Spleen (tissue), 11 donors: Measurements from ENCODE around the gene AKAP12. TPM values are rescaled to one million over a fixed set of nuclear protein-coding genes. Genes with fewer than 3 reads are reported as not detected.

Source experiments
- DNase-seq: peaks from one replicate; pipeline ENCODE4 v3.0.0-alpha.2; 2020
- H3K27ac ChIP-seq, 8 donors: fragments of 200-600 bp; sonication (generic) in 7 of 8; 1 replicate in 4 of 8; 2 replicates in 4 of 8; pipeline versions ENCODE4 v1.5.0 to v1.8.0; 2016 to 2021; ENCODE audit warnings: inconsistent platforms in 4 of 8, mild to moderate bottlenecking in 4 of 8, moderate library complexity in 1 of 8
- H3K27me3 ChIP-seq, 7 donors: fragments of 200-600 bp; sonication (generic) in 6 of 7; replicated peaks in 1 of 7; 1 replicate in 4 of 7; 2 replicates in 3 of 7; pipeline versions ENCODE4 v1.5.0 to v1.8.0; 2016 to 2021; ENCODE audit warnings: inconsistent platforms in 3 of 7, mild to moderate bottlenecking in 1 of 7
- H3K36me3 ChIP-seq, 6 donors: fragments of 200-600 bp; sonication (generic) in 5 of 6; 1 replicate in 4 of 6; 2 replicates in 2 of 6; pipeline versions ENCODE4 v1.5.0 to v1.8.0; 2016 to 2021; ENCODE audit warnings: inconsistent platforms in 2 of 6
- H3K4me1 ChIP-seq, 6 donors: fragments of 200-600 bp; sonication (generic) in 5 of 6; 1 replicate in 3 of 6; 2 replicates in 3 of 6; pipeline versions ENCODE4 v1.5.0 to v1.8.0; 2016 to 2021; ENCODE audit warnings: inconsistent platforms in 3 of 6
- H3K4me3 ChIP-seq, 8 donors: fragments of 200-600 bp; sonication (generic) in 7 of 8; 1 replicate in 4 of 8; 2 replicates in 4 of 8; pipeline versions ENCODE4 v1.5.0 to v1.8.0; 2016 to 2021; ENCODE audit warnings: inconsistent platforms in 4 of 8, mild to moderate bottlenecking in 4 of 8, moderate library complexity in 2 of 8
- H3K9me3 ChIP-seq, 8 donors: fragments of 200-600 bp; sonication (generic) in 7 of 8; 1 replicate in 4 of 8; 2 replicates in 4 of 8; pipeline versions ENCODE4 v1.5.0 to v1.8.0; 2016 to 2021; ENCODE audit warnings: inconsistent platforms in 4 of 8
- CTCF ChIP-seq, 11 experiments: fragments of 200-600 bp in 7 of 11; fragments of 450-650 bp in 4 of 11; sonication (generic) in 4 of 11; IDR thresholded peaks in 8 of 11; conservative IDR thresholded peaks in 3 of 11; 1 replicate in 7 of 11; 2 replicates in 4 of 11; pipeline versions ENCODE4 v1.4.0 to v1.8.0; 2016 to 2021; ENCODE audit warnings: antibody characterized with exemption in 11 of 11, inconsistent platforms in 4 of 11, mild to moderate bottlenecking in 1 of 11
- POLR2A ChIP-seq, 3 donors: fragments of 450-650 bp; IDR thresholded peaks; one replicate each; pipeline ENCODE4 v1.5.1; 2017; ENCODE audit warnings: antibody characterized with exemption in 3 of 3, mild to moderate bottlenecking in 1 of 3
- POLR2AphosphoS5 ChIP-seq, 3 donors: sonication (generic); formaldehyde crosslinking; IDR thresholded peaks; one replicate each; pipeline ENCODE4 v1.5.1; 2017; ENCODE audit warnings: antibody characterized with exemption in 3 of 3
- WGBS, 5 donors: extraction: QIAGEN DNeasy Blood & Tissue Kit in 3 of 5; methylation state at CpG; one replicate each; pipeline versions ENCODE4 v1.1.5 to v1.1.7; 2013 to 2018; 5-methylcytosine and 5-hydroxymethylcytosine counted together
- intact Hi-C: fragments of 100-400 bp; cut with DNase I; formaldehyde crosslinking; loops from one replicate; pipeline ENCODE4 v1.15.0; 2023; ENCODE audit warnings: low total_unique reads
- polyA plus RNA-seq, 3 donors: library from polyadenylated mRNA; stranded (reverse); fragments of 200-250 nt; gene quantifications; one replicate each; pipeline ENCODE4 v1.2.1, GENCODE V29; 2013
- total RNA-seq, 7 donors: library from RNA; depleted of rRNA in 3 of 7; stranded (reverse); fragments of >200 nt in 3 of 7; fragmentation: NEBNext Ultra II Directional in 4 of 7; extraction: Animal tissue kit (Norgen Biotek cat#: 25700) in 4 of 7; gene quantifications; one replicate each; pipeline versions ENCODE4 v1.1.0 to v1.2.1, GENCODE V29; 2016 to 2021
- donor health status: healthy with polysubstance abuse.
- donor health status: DM: no; HTN: no; CAD: no; lungs with moderate emphysema.
- donor health status: DM: no; HTN: no; CAD: no.
- donor health status: Bipolar disorder and iron deficiency.
- donor health status: healthy.
- donor health status: DM: no; HTN: no; CAD: no.
- donor health status: DM: yes; HTN: yes; CAD: no.

AKAP12 gene
- total and polyA plus RNA-seq, 10 donors = 3.2 to 64.7 (median 44.1) TPM

- intact Hi-C loops = no loop called here
- H3K4me3 ChIP-seq = no peak overlapping the region
- H3K9me3 ChIP-seq = no peaks in the 10 kb centered on the region
- no peaks in the 10 kb centered on the region for H3K4me1 ChIP-seq
- peaks cover 0 to 6% (median 0%) of the 10 kb centered on the region in 6 donors for H3K36me3 ChIP-seq
- no peak for DNase-seq
- no peak for TF ChIP-seq POLR2A (IDR thresholded peaks at IDR 0.05)
- no peak for TF ChIP-seq POLR2AphosphoS5 (IDR thresholded peaks at IDR 0.05)
- TF ChIP-seq CTCF (IDR thresholded peaks at IDR 0.05 in 8 of 11, conservative IDR thresholded peaks at IDR 0.05 in 3 of 11) = no peak
- WGBS, 5 donors = 60 to 74% (median 67%) methylated on average over 4 of the region's 4 CpGs
- no peaks in the 10 kb centered on the region for H3K27me3 ChIP-seq
- H3K27ac ChIP-seq = no peak overlapping the region
Measured at GRCh38 chr6:151307501-151307900, 67.7 kb downstream of the AKAP12 start.

GRCh38 chr6:151309619-151310018 is 69.9 kb downstream of the AKAP12 start:
- intact Hi-C loops = no loop called here
- Histone ChIP-seq H3K4me1 (peaks cover 0 to 10% (median 0%) of the 10 kb centered on the region in 6 donors), H3K4me3 (no peak overlapping the region), H3K9me3 (peaks cover 0 to under 1% (median 0%) of the 10 kb centered on the region in 8 donors), H3K27me3 (no peaks in the 10 kb centered on the region), H3K27ac (no peak overlapping the region), H3K36me3 (peaks cover 0 to 6% (median 0%) of the 10 kb centered on the region in 6 donors)
- TF ChIP-seq POLR2AphosphoS5 (IDR thresholded peaks at IDR 0.05) (no peak), POLR2A (IDR thresholded peaks at IDR 0.05) (no peak), CTCF (IDR thresholded peaks at IDR 0.05 in 8 of 11, conservative IDR thresholded peaks at IDR 0.05 in 3 of 11) (no peak)
- 94 to 97% (median 95%) methylated on average over 4 of the region's 4 CpGs for WGBS, 5 donors
- no peak for DNase-seq

- Histone ChIP-seq H3K9me3 (peaks cover 0 to 7% (median 2%) of the 10 kb centered on the region in 8 donors), H3K27me3 (no peaks in the 10 kb centered on the region), H3K27ac (no peak overlapping the region), H3K36me3 (peaks cover 0 to 6% (median 0%) of the 10 kb centered on the region in 6 donors), H3K4me3 (no peak overlapping the region), H3K4me1 (peaks cover 0 to 10% (median 0%) of the 10 kb centered on the region in 6 donors)
- TF ChIP-seq POLR2A (IDR thresholded peaks at IDR 0.05) = no peak
- no peak for TF ChIP-seq POLR2AphosphoS5 (IDR thresholded peaks at IDR 0.05)
- no peak for TF ChIP-seq CTCF (IDR thresholded peaks at IDR 0.05 in 8 of 11, conservative IDR thresholded peaks at IDR 0.05 in 3 of 11)
- 90 to 93% (median 92%) methylated on average over 12 of the region's 12 CpGs for WGBS, 5 donors
- intact Hi-C loops = no loop called here
- DNase-seq = no peak
Measured at GRCh38 chr6:151310279-151310678, 70.5 kb downstream of the AKAP12 start.

- H3K4me1 ChIP-seq = peaks cover 0 to 10% (median 0%) of the 10 kb centered on the region in 6 donors
- no peak for DNase-seq
- H3K27me3 ChIP-seq = no peaks in the 10 kb centered on the region
- H3K4me3 ChIP-seq = no peak overlapping the region
- H3K36me3 ChIP-seq = peaks cover 0 to 6% (median 0%) of the 10 kb centered on the region in 6 donors
- TF ChIP-seq POLR2AphosphoS5 (IDR thresholded peaks at IDR 0.05) (no peak), CTCF (IDR thresholded peaks at IDR 0.05 in 8 of 11, conservative IDR thresholded peaks at IDR 0.05 in 3 of 11) (no peak), POLR2A (IDR thresholded peaks at IDR 0.05) (no peak)
- 76 to 84% (median 83%) methylated on average over 14 of the region's 14 CpGs for WGBS, 5 donors
- intact Hi-C loops = no loop called here
- no peak overlapping the region for H3K27ac ChIP-seq
- H3K9me3 ChIP-seq = peaks cover 0 to 16% (median 10%) of the 10 kb centered on the region in 8 donors
Measured at GRCh38 chr6:151310852-151311767, 71.3 kb downstream of the AKAP12 start.
